ENCODE results near the gene MAPKAP1.
A peak's percentile ranks its signal among the peaks of the same experiment; 100 is the strongest.

MAPKAP1 gene

DNA sequence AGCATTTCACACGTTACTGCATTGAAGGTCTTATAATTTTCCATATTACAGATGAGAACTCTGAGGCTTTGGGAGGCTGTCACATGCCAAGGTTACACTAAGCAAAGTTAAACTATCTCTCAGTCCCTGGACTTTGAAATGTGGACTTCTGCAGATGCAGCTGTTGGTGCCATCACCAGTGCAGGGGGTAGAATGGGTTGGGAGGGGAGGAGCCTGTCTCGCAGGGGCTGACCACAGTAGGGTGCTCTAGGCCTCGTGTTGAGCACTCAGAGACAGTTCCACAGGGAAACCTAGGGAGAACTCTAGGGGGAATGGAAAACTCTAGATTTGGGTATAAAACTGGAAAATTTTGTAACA lies 220.9 kb downstream of the MAPKAP1 start:
- no peak for DNase-seq

- no peak for DNase-seq
Observed at GRCh38 chr9:125485471-125486151, 221.4 kb downstream of the MAPKAP1 start.

GRCh38 chr9:125484350-125485282 lies 222.4 kb downstream of the MAPKAP1 start:
- DNase-seq: no peak

DNA sequence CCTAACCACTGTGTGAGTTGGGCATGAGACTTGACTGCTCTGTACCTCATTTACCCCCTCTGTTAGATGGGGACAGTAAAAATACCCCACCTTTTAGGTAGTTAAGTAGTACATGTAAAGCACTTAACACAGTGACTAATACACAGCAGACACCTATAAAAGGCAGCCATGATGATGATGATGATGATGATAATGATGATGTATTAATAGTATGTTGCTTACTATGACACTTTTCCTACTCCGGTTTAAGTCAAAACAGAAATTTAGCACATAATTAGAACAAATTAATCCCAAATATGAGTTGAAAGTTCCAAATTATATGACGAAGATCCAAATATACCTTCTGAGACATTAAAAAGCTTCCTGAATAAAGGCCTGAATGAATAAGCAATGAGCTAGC lies 223.3 kb downstream of the MAPKAP1 start:
- no peak for DNase-seq

DNA sequence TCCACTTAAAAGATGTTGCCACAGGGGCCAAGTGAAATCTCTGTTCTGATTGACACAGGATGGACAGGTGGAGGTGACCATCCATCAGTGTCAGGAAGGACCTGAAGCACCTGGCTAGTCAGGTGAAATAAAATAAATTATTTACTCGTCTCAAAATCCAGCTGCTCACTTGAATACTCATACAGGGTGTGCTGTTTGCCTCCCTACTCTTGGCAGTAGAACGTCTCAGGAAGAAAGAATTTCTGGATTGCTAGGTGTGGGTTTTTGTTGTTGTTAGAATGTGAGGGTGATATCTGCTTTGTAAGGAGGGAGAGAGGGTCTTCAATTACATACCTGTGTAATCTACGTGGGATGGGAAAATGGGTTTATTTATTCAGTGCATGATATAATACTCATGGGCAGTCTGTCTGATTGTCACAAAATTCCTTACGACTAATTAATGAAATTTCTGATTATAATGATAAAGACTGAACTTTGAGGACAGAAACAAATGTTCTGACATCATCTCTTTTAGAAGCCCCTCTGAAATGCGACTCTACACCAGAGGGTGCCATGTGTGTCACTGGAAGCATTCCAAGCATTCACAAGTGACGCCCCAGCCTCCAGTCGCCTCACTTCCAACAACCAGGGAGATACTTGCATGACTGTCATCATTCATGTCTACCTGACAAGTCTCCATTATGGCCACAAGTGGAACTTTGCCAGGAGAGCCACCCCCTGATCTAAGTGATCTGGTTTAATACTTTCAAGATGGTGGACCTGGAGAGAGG lies 227.0 kb downstream of the MAPKAP1 start:
- no peak for DNase-seq

GRCh38 chr9:125477089-125477544 lies 229.9 kb downstream of the MAPKAP1 start:
- no peak for DNase-seq

GRCh38 chr9:125476645-125477044 lies 230.4 kb downstream of the MAPKAP1 start:
- DNase-seq: no peak

GRCh38 chr9:125475385-125475784 lies 231.6 kb downstream of the MAPKAP1 start:
- DNase-seq: no peak

DNA sequence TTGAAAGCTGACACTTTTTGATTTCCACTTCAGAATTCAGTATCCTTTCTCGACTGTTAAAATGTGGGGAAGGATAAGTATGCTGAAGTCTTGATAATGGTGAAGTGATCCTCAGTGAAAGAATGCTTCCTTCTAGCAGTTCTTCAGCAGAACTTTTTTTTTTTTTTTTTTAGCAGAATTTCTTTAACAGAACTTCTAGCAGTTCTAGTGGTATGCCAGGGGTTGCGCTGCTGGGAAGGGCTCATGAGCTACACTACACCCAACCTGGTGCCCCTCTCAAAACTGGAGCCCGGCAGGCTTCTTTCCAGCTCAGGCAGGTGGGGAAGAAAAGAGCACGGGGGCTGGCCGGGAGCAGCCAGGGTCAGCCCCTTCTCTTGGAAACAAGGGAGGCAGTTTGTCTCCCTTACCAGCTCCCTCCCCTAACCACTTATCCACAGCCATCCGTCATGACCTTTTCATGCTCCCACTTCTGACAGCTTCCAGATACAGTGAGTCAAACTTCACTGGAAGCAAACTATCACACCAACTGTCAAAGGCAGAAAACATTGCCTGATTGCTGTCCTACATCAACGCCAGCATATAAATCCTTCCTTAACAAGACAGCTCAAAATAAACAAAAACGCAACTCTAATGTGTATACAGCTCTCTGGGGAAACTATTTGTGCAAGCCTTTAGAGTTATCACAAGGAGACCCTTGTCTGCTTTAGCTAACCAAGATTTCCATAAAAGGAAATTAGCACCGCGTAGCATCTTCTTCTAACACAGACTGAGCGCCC lies 233.9 kb downstream of the MAPKAP1 start:
- peak in 1 of 56 donors; percentile 8 for DNase-seq

DNA sequence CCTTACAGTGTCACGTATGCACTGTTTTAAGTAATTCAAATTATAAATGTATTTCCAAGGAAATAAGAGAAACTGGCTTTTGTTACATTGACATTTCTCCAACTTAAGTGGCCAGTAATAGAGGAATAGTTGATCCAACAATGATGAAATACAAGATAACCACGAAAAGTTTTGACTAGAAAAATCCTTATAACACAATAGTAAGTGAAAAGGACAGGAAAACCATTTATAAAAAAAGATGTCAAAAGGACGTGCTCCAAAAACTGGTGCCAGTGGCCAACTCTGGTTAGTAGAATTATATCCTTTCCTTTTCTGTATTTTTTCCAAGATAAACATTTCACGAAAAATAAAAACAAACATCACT lies 234.5 kb downstream of the MAPKAP1 start:
- no peak for DNase-seq

GRCh38 chr9:125470767-125471580 lies 236.0 kb downstream of the MAPKAP1 start:
- no peak for DNase-seq

GRCh38 chr9:125470189-125470588 lies 236.8 kb downstream of the MAPKAP1 start:
- DNase-seq: no peak

- DNase-seq: no peak
Observed at GRCh38 chr9:125468646-125469045, 238.4 kb downstream of the MAPKAP1 start.

GRCh38 chr9:125467116-125467740 lies 239.8 kb downstream of the MAPKAP1 start:
- no peak for DNase-seq

DNA sequence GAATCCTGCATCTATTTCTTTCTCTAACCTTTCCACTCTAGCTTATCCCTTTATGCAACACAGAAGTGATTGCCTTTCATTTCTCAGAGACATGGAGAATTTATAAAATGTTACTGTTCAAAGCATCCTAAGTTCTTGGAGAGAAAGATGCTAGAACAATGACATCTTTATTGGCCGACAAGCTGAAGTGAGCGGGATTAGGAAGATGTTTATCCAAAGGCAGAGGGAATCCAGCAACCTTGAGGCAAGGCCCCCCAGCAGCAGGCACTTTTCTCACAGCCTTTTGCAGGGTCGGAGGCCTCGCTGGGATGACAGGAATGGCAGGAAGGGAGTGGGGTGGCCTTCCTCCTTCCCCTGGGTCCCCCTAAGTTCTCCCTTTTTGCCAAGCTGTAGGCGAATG lies 240.6 kb downstream of the MAPKAP1 start:
- DNase-seq: no peak

DNA sequence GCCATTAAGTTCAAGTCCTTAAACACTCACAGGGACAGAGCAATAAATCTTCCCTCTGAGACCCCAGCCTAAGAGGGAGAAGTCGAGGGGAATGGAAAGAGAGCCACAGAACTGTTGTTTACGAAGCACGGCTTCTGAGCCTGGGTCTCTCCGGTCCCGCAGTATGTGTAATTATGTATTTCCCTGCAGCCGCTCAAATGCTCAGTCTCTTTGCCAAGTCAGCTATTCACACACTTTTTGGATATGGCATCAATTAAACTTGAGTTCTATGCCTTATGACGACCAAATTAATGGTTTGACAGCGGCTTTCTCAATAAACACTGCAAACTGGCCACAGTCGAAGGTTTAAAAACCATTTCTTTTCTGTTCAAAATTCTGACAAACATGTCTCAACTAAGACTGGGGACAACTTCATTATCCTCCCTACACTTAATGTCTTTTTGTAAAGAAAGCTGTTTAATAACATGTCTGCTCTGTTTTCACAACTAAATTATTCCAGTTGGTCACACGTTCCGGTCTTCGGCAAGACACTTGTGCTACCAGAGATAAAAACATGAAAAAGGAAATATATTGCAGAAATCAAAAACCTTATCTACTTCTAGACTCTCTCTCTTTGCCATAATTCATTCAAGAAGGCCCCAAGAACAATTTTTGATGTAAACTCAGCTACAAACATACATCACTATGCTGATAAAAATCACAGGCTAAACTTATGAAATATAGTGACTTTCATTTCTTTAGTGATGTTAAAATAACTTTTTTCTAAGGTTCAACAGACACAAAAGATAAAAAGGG lies 242.2 kb downstream of the MAPKAP1 start:
- DNase-seq: no peak

DNA sequence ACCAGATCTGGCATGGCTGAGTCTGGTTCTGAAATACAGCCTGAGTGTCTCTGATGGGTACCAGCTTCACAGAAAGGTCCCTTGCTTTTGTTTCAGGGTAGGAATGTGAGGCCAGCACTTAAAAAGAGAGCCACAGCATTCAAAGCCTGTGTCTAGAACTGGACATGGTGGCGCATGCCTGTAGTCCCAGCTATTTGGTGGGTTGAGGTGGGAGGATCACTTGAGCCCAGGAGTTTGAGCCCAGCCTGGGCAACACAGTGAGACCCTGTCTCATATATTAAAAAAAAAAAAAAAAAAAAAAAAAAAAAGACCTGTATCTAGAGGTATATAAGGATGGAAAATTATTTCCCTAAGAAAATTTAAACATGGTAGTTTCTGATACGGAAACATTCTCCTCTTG lies 243.1 kb downstream of the MAPKAP1 start:
- no peak for DNase-seq

DNA sequence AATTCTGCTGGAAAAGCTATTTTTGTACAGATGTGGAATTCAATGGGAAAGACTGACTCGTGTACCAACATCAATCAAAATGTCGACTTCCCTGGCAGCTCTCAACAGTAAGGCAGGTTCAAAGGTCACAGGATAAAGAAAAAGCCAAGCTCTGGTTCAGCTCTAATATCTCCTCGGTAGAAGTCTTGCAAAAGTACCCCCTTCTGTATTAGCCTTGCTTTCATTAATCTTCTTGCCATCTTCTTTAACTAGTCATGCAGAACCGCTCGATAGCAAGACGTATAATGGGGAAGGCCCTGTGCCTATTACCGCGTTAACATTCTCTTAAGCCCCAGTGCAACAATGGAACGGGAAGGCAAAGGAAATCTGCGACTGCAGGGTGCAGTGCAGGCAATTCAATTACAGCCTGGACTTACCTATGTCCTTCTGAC lies 244.1 kb downstream of the MAPKAP1 start:
- DNase-seq: no peak

DNA sequence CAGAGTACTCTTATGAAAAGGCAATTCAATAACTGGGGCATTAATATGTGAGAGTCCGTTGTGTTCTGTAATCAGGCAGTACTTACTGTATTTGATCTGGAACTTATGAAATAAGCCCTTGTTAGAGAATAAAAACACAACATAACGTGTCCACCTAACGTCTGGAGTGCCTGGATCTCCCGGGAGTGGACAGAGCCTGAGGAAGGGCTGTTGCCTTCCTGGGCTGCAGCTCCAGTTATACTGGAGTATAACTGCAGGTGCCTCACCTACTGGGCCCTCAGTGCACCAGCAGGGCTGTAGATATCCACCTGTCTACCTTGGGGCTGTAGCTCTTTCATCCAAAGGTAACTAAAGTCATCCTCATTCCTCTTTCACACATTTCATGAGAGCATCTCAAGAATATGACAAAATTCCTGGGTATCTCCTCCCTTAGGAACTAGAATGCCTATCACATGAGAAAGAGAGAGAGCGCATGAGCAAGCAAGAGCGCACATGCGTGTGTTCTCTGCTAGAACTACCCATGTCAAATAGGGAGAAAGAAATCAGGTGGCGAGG lies 245.3 kb downstream of the MAPKAP1 start:
- no peak for DNase-seq
